HG02852 (cell line): Measurements from ENCODE around the gene SNTA1.
A peak's percentile ranks its signal among the peaks of the same experiment; 100 is the strongest.
"Not testable (repeated sequence)": the region's sequence is repeated elsewhere in the genome, so short reads cannot be mapped to it uniquely, and the experiment has no call there.

Experiments
- ATAC-seq: cut with Tn5 transposase; IDR thresholded peaks from one replicate; pipeline ENCODE4 v1.9.1; 2021; ENCODE audit warnings: mild to moderate bottlenecking, moderate library complexity; ENCODE audit not compliant: unreplicated experiment

Gene SNTA1

GRCh38 chr20:33433465-33434234, 9.9 kb downstream of the SNTA1 start:
- no peak for ATAC-seq

GRCh38 chr20:33431797-33432381, 11.7 kb downstream of the SNTA1 start:
- no peak for ATAC-seq

- ATAC-seq: not testable (repeated sequence)
Measured at GRCh38 chr20:33423875-33424274, 19.7 kb downstream of the SNTA1 start.

GRCh38 chr20:33423141-33423834, 20.3 kb downstream of the SNTA1 start:
- no peak for ATAC-seq

DNA sequence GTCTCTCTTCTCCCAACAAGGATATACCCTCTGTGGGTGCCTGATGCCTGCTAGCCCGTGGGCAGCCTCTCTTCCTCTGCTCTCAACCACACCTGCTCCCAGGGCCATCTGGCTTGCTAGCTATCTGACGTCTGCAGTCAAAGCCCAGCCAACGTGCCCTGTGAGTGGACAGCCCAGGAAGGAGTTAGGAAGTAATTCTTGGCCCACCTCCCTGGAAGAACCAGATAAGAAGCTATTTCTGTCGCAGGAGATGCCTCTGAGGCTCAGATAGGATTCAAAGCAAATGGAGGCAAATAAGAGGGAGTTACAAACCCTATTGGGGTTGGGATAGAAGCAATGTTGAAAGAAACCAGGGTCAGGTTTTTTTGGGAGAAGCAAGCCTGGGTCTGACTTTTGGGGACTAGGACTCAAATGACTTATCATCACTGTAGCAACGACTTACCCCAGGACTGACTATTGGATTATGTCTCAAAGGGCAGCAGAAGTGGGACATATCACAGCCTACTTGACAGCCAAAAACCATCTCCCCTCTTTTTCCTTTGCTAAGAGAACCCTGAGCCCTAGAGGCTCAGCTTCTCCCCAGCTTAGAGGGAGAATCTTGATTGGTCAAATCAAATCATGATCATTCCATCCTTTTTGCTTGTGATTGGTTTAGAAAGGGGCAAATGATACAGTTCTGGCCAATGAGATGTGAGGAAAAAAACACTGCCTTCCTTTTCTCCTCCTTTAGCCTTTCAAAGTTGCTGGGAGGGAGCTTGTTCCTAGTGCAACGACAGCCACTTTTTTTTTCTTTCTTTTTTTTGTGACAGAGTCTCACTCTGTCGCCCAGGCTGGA, 24.2 kb downstream of the SNTA1 start:
- no peak for ATAC-seq

GRCh38 chr20:33418033-33418432, 25.5 kb downstream of the SNTA1 start:
- ATAC-seq: no peak

DNA sequence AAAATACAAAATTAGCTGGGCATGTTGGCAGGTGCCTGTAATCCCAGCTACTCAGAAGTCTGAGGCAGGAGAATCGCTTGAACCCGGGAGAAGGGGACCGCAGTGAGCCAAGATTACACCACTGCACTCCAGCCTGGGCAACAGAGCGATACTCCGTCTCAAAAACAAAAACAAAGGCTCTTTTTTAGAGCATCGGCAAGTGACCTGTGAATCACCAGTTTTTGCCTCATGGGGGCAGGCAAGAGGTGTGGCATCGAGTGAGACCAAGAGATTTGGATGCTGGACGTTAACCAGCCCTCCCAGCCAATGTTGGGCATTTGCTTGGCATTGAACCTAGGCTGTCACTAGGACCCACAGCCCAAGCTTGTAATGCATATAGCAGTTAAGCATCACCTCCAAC, 27.6 kb downstream of the SNTA1 start:
- no peak for ATAC-seq

- ATAC-seq: no peak
Measured at GRCh38 chr20:33412484-33412838, 31.1 kb downstream of the SNTA1 start.

- no peak for ATAC-seq
Measured at GRCh38 chr20:33411711-33412483, 31.7 kb downstream of the SNTA1 start.

DNA sequence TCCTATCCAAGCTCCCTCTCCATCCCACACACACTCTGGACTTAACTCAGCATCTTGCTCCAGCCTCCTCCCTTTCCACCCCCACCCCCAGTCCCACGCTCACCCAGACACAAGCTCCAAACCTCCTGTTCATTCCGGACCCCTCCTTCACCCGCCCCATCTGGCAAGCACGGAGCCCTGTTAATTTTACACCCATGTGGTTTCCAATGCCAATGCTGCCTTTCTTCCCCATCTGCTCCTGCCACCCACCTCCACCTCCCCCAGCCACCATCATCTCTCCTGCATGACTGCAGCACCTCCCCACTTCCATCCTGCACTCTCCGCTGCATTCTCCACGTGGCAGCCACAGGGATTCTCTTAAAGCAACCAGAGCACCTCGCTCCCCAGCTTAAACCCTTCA, 32.3 kb downstream of the SNTA1 start:
- no peak for ATAC-seq

DNA sequence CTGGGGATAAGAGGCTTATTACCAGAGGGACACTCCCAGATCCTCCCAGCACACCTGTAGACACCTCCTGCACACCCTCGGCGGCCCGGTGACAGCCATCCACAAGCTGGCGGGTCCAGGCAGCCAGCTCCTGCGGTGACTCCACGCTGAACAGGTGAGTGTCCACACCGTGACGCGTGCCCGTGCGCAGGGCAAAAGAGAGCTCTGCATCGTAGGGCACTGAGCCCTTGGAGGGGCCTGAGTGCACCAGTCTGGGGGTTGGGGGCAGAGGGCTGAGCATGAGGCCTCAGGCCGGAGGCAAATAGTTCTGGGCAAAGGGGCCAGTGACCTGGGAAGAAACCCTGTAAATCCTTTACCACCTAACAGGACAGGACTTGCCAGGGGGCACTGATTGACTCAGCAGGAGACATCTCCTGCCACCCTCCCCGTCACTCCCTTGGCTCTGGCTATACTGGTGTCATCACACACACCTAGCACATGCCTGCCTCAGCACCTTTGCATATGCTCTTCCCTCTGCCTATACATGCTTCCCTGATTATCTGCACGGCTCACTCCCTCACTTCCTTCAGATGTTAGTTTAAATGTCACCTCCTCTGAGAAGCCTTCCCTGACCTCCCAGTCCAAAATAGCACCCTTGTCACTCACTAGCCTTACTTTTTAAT, 33.4 kb downstream of the SNTA1 start:
- no peak for ATAC-seq

DNA sequence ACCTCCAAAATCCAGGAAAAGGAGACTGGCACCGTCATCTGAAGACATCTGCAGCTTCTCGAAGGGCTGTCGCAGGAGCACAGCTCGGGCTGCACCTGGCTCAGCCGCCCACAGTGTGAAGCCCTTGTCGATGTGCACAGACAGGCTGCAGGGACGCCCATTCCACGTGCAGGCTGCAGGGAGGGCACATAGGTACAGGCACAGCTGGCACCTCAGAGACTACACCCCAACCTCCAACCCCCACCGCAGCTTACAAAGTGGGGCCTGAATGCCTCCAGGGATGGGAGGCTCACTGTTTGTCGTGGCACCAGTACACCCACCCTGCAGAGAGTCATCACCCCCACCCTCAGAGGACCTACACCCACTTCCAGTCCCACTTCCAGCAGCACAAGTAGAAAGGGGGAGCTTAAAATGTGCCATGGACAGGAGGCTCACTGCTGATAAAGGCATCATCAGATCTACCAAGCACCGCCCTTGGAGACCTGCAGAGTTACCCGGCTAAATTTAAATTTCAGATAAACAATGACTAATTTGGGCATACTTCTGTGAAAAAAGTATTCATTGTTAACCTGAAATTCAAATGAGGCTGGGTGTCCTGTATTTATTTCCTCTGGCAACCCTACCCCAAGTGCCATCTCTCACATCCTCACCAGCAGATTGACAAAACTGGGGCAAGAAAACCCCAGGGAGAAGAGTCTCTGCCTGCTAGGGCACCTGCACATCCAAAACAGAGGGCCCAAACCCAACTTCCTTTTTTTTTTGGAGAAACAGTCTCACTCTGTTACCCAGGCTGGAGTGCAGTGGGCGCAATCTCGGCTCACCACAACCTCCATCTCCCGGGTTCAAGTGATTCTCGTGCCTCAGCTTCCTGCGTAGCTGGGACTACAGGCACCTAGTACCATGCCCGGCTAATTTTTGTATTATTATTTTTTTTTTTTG, 34.6 kb downstream of the SNTA1 start:
- no peak for ATAC-seq

GRCh38 chr20:33408313-33408712, 35.2 kb downstream of the SNTA1 start:
- ATAC-seq: no peak

- ATAC-seq: no peak
Measured at GRCh38 chr20:33407796-33408195, 35.8 kb downstream of the SNTA1 start.

- ATAC-seq: no peak
Measured at GRCh38 chr20:33407251-33407650, 36.3 kb downstream of the SNTA1 start.

GRCh38 chr20:33404281-33404680, 39.3 kb downstream of the SNTA1 start:
- no peak for ATAC-seq

- no peak for ATAC-seq
Measured at GRCh38 chr20:33401921-33402369, 41.6 kb downstream of the SNTA1 start.

- peak; percentile 82 for ATAC-seq
Measured at GRCh38 chr20:33401184-33401920, 42.2 kb downstream of the SNTA1 start, which contains the start of gene CDK5RAP1. Gene CDK5RAP1, minus strand, starts transcription at chr20:33401519. Its CDS starts 4,455 bp downstream, at chr20:33397064.
